ENCODE measurements around the gene RAPSN. TPM values are rescaled to one million over a fixed set of nuclear protein-coding genes. Genes with fewer than 3 reads are reported as not detected.

RAPSN gene
- polyA plus RNA-seq, 1 donor (not counting 4 experiments of a cell fraction or from before 2014, with no cell fraction given), result 0.28 TPM

- Histone ChIP-seq H3K79me2 (ENCODE audit: control insufficient read depth, insufficient read depth, low read length) (peaks cover 7% of the 10 kb centered on the region), H2AFZ (ENCODE audit: control insufficient read depth, low read length) (no peak overlapping the region), H3K9ac (ENCODE audit: control insufficient read depth, extremely low read depth, insufficient read depth, low read length) (no peak overlapping the region), H4K20me1 (ENCODE audit: control insufficient read depth, extremely low read depth, insufficient read depth, low read length) (no peaks in the 10 kb centered on the region), H3K9me1 (ENCODE audit: control insufficient read depth, extremely low read depth, insufficient read depth, low read length) (no peaks in the 10 kb centered on the region), H3K4me3 (ENCODE audit: control insufficient read depth in 2 of 3, extremely low read depth in 1 of 3, insufficient read depth in 2 of 3, low read depth in 1 of 3, low read length in 3 of 3) (no peak overlapping the region), H3K9me3 (ENCODE audit: control insufficient read depth, low read depth, low read length) (no peaks in the 10 kb centered on the region), H3K4me1 (ENCODE audit: control insufficient read depth, extremely low read depth, insufficient read depth, low read length) (peaks cover under 1% of the 10 kb centered on the region), H3K4me2 (ENCODE audit: control insufficient read depth, extremely low read depth, insufficient read depth, low read depth, low read length) (no peak overlapping the region), H3K27ac (ENCODE audit: control insufficient read depth, insufficient read depth, low read length) (no peak overlapping the region), H3K27me3 (ENCODE audit: control insufficient read depth, extremely low read depth, insufficient read depth, low read length) (no peaks in the 10 kb centered on the region), H3K36me3 (ENCODE audit: control insufficient read depth in 2 of 2, extremely low read depth in 1 of 2, insufficient read depth in 2 of 2, low read length in 2 of 2) (no peaks in the 10 kb centered on the region)
- DNase-seq (ENCODE audit: low read depth, low spot score) (no peak), FAIRE-seq (no peak)
- TF ChIP-seq EZH2 (IDR thresholded peaks at IDR 0.05; ENCODE audit: low read length), result no peak
- TF ChIP-seq CTCF (optimal IDR thresholded peaks at IDR 0.05 in 1 of 3, IDR thresholded peaks at IDR 0.05 in 1 of 3, conservative IDR thresholded peaks at IDR 0.05 in 1 of 3; ENCODE audit: extremely low read depth in 1 of 3, insufficient read depth in 2 of 3, low read length in 3 of 3), result no peak
- dilution Hi-C loops (cut with MboI; ENCODE audit: extremely low pct_ligation_motif_present, low sequenced_read_pairs), result no loop called here
Measured at GRCh38 chr11:47430524-47430923, 18.4 kb downstream of the RAPSN start.

- Histone ChIP-seq H3K27me3 (ENCODE audit: control insufficient read depth, extremely low read depth, insufficient read depth, low read length) (no peaks in the 10 kb centered on the region), H3K4me3 (ENCODE audit: control insufficient read depth in 2 of 3, extremely low read depth in 1 of 3, insufficient read depth in 2 of 3, low read depth in 1 of 3, low read length in 3 of 3) (peak within 1 kb of the TSS; percentile 82 to 86 (median 83)), H2AFZ (ENCODE audit: control insufficient read depth, low read length) (peak within 1 kb of the TSS; percentile 96), H3K27ac (ENCODE audit: control insufficient read depth, insufficient read depth, low read length) (peak within 1 kb of the TSS; percentile 97), H3K79me2 (ENCODE audit: control insufficient read depth, insufficient read depth, low read length) (peaks cover 28% of the 10 kb centered on the region), H3K4me1 (ENCODE audit: control insufficient read depth, extremely low read depth, insufficient read depth, low read length) (peaks cover 12% of the 10 kb centered on the region), H4K20me1 (ENCODE audit: control insufficient read depth, extremely low read depth, insufficient read depth, low read length) (no peaks in the 10 kb centered on the region), H3K9ac (ENCODE audit: control insufficient read depth, extremely low read depth, insufficient read depth, low read length) (peak within 1 kb of the TSS; percentile 99), H3K4me2 (ENCODE audit: control insufficient read depth, extremely low read depth, insufficient read depth, low read depth, low read length) (peak within 1 kb of the TSS; percentile 92), H3K36me3 (ENCODE audit: control insufficient read depth in 2 of 2, extremely low read depth in 1 of 2, insufficient read depth in 2 of 2, low read length in 2 of 2) (peaks cover 19 to 24% of the 10 kb centered on the region in 2 experiments), H3K9me3 (ENCODE audit: control insufficient read depth, low read depth, low read length) (no peaks in the 10 kb centered on the region), H3K9me1 (ENCODE audit: control insufficient read depth, extremely low read depth, insufficient read depth, low read length) (no peaks in the 10 kb centered on the region)
- TF ChIP-seq CTCF (optimal IDR thresholded peaks at IDR 0.05 in 1 of 3, IDR thresholded peaks at IDR 0.05 in 1 of 3, conservative IDR thresholded peaks at IDR 0.05 in 1 of 3; ENCODE audit: extremely low read depth in 1 of 3, insufficient read depth in 2 of 3, low read length in 3 of 3) (no peak), EZH2 (IDR thresholded peaks at IDR 0.05; ENCODE audit: low read length) (no peak)
- dilution Hi-C loops (cut with MboI; ENCODE audit: extremely low pct_ligation_motif_present, low sequenced_read_pairs), result no loop called here
- DNase-seq (ENCODE audit: low read depth, low spot score) (peak; percentile 49), FAIRE-seq (no peak)
Measured at GRCh38 chr11:47426062-47426956, 22.6 kb downstream of the RAPSN start, which contains the start of gene PSMC3. Gene PSMC3, minus strand, starts transcription at chr11:47426439. Its CDS starts 160 bp downstream, at chr11:47426279.

All from keratinocyte (primary cell).